Measurements from ENCODE around the gene ZNF521. TPM values are rescaled to one million over a fixed set of nuclear protein-coding genes. Genes with fewer than 3 reads are reported as not detected.

Gene ZNF521
- total RNA-seq, 1 donor from 2014 or later = 75.1 TPM

DNA sequence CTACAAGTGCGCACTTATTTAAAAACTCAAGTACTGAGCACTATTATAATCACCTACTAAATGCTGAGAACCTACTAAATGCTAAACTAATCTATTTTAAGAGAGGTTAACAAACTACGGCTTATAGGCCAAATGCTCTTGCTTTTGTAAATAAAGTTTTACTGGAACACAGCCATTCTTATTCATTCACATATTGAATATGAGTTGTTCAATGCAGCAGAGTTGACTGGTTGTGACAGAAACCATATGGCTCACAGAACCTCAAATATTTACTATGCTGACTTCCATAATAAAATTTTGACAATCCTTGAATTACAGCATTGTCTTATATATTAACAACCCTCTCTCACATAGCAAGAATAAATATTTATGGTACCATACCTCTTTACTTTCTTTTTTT, 103.2 kb downstream of the ZNF521 start:
- Mint-ChIP-seq H3K27ac (no peak overlapping the region), H3K4me3 (no peak overlapping the region), H3K27me3 (peaks cover 5% of the 10 kb centered on the region), H3K4me1 (ENCODE audit: unreplicated experiment) (peaks cover 27% of the 10 kb centered on the region), H3K9me3 (no peaks in the 10 kb centered on the region), H3K36me3 (peaks cover 6% of the 10 kb centered on the region)
- no peak for TF ChIP-seq CTCF (conservative IDR thresholded peaks at IDR 0.05)
- no peak for DNase-seq (ENCODE audit: extremely low spot score, unreplicated experiment)

GRCh38 chr18:25247725-25248124, 104.2 kb downstream of the ZNF521 start:
- H3K4me1 Mint-ChIP-seq (ENCODE audit: unreplicated experiment) = peaks cover 26% of the 10 kb centered on the region
- no peak for DNase-seq (ENCODE audit: extremely low spot score, unreplicated experiment)
- no peak overlapping the region for H3K4me3 Mint-ChIP-seq
- peaks cover 11% of the 10 kb centered on the region for H3K27me3 Mint-ChIP-seq
- peaks cover 6% of the 10 kb centered on the region for H3K36me3 Mint-ChIP-seq
- H3K9me3 Mint-ChIP-seq = no peaks in the 10 kb centered on the region
- TF ChIP-seq CTCF (conservative IDR thresholded peaks at IDR 0.05) = no peak
- no peak overlapping the region for H3K27ac Mint-ChIP-seq

GRCh38 chr18:25244924-25245698, 106.9 kb downstream of the ZNF521 start:
- peaks cover 12% of the 10 kb centered on the region for H3K36me3 Mint-ChIP-seq
- peaks cover 11% of the 10 kb centered on the region for H3K27me3 Mint-ChIP-seq

DNA sequence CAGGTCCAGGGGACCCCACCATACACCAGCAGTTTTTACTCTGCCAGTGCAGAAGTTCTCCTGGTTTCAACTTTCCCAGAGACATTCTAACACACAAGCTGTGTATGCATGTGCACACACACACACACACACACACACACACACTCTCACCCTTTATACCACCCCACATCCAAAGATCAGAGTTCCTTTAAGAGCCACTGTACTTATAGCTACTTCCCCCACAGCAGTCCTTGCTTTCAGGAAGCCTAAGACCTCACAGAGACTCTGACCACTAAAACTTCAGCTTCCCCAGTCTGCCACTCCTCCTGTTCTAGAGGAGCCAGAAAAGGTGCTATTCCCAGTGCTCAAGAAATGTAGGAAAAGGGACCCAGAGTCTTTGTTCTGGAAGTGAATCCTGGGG, 107.8 kb downstream of the ZNF521 start:
- peaks cover 8% of the 10 kb centered on the region for H3K4me1 Mint-ChIP-seq (ENCODE audit: unreplicated experiment)
- H3K27ac Mint-ChIP-seq = no peak overlapping the region
- DNase-seq (ENCODE audit: extremely low spot score, unreplicated experiment) = no peak
- H3K27me3 Mint-ChIP-seq = peaks cover 11% of the 10 kb centered on the region
- H3K36me3 Mint-ChIP-seq = peaks cover 12% of the 10 kb centered on the region
- H3K4me3 Mint-ChIP-seq = no peak overlapping the region
- no peak for TF ChIP-seq CTCF (conservative IDR thresholded peaks at IDR 0.05)
- no peaks in the 10 kb centered on the region for H3K9me3 Mint-ChIP-seq

More at GRCh38 chr18:25244924-25245698, 106.9 kb downstream of the ZNF521 start:
- no peak for DNase-seq (ENCODE audit: extremely low spot score, unreplicated experiment)
- Mint-ChIP-seq H3K4me1 (ENCODE audit: unreplicated experiment) (peaks cover 10% of the 10 kb centered on the region), H3K27ac (no peak overlapping the region), H3K4me3 (no peak overlapping the region), H3K9me3 (no peaks in the 10 kb centered on the region)
- TF ChIP-seq CTCF (conservative IDR thresholded peaks at IDR 0.05) = no peak

DNA sequence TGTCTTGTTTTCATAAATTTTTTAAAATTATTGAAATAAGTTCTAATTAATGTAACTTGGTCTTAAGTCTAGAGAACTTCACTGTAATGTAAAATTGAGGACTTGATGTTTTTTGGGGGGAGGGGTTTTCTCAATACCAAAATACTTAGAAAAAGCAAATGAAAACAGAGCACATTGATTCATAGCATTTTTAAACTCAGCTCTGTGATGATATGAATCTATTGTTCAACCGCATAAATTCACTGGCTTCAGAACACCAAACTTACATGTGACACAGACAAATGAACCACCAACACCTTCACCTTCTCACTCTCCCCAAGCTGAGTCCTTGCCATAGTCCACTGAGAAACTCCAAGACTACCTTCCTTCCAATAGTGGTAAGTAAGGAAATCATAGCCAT, 108.2 kb downstream of the ZNF521 start:
- H3K4me3 Mint-ChIP-seq = no peak overlapping the region
- peaks cover 11% of the 10 kb centered on the region for H3K27me3 Mint-ChIP-seq
- peaks cover 12% of the 10 kb centered on the region for H3K36me3 Mint-ChIP-seq
- no peak for TF ChIP-seq CTCF (conservative IDR thresholded peaks at IDR 0.05)
- no peaks in the 10 kb centered on the region for H3K9me3 Mint-ChIP-seq
- peaks cover 8% of the 10 kb centered on the region for H3K4me1 Mint-ChIP-seq (ENCODE audit: unreplicated experiment)
- H3K27ac Mint-ChIP-seq = no peak overlapping the region
- no peak for DNase-seq (ENCODE audit: extremely low spot score, unreplicated experiment)
